ENCODE results near the gene DUSP22. TPM values are rescaled to one million over a fixed set of nuclear protein-coding genes. Genes with fewer than 3 reads are reported as not detected.

DUSP22 gene
- total and polyA plus RNA-seq, 8 donors = 15.6 to 338 (median 34.8) TPM

DNA sequence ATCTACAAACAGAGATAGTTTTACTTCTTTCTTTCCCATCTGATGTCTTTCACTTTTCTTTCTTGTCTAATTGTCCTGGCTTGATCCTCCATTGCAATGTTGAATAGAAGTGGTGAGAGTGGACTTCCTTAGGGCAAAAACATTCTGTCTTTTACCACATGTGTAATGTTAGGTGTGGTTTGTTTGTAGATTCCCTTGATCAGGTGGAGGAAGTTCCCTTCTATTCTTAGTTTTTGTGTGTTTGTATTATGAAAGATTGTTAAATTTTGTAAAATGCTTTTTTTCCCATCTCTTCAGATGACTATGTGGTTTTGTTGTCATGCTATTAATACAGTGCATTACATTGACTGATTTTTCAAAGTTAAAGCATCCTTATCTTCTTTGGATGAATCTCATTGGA, 41.6 kb upstream of the DUSP22 start:
- no peak overlapping the region for H3K27ac ChIP-seq
- H3K27me3 ChIP-seq = no peaks in the 10 kb centered on the region
- no peaks in the 10 kb centered on the region for H3K36me3 ChIP-seq
- intact Hi-C loops (cut with DNase I; ENCODE audit: low total_unique reads) = no loop called here
- no peaks in the 10 kb centered on the region for H3K4me1 ChIP-seq
- no peak for TF ChIP-seq POLR2A (IDR thresholded peaks at IDR 0.05)
- TF ChIP-seq EP300 (IDR thresholded peaks at IDR 0.05) = no peak
- no peak overlapping the region for H3K4me3 ChIP-seq
- H3K9me3 ChIP-seq = no peaks in the 10 kb centered on the region
- no peak for DNase-seq

DNA sequence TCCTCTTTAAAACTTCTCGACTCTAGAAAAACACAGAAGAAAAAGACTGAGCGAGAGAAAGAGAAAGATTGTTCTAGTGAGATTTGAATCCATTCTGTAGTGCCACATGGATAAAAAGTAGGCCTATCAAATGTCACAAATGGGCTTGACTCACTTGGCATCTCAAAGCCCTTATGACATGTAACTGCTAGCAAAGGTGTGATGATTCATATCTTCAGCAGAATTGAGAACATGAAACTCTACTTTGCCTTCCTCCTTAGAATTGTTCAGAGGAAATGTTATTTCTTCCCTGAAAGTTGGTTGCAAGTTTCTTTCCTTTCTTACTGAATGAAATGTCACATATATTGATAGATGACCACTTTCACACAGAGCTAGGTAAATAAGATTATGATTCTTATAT, 40.4 kb upstream of the DUSP22 start:
- no peak for DNase-seq
- 76 to 81% (median 77%) methylated on average over 2 of the region's 2 CpGs for WGBS, 5 donors
- TF ChIP-seq, protein P1, sequence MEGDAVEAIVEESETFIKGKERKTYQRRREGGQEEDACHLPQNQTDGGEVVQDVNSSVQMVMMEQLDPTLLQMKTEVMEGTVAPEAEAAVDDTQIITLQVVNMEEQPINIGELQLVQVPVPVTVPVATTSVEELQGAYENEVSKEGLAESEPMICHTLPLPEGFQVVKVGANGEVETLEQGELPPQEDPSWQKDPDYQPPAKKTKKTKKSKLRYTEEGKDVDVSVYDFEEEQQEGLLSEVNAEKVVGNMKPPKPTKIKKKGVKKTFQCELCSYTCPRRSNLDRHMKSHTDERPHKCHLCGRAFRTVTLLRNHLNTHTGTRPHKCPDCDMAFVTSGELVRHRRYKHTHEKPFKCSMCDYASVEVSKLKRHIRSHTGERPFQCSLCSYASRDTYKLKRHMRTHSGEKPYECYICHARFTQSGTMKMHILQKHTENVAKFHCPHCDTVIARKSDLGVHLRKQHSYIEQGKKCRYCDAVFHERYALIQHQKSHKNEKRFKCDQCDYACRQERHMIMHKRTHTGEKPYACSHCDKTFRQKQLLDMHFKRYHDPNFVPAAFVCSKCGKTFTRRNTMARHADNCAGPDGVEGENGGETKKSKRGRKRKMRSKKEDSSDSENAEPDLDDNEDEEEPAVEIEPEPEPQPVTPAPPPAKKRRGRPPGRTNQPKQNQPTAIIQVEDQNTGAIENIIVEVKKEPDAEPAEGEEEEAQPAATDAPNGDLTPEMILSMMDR (IDR thresholded peaks at IDR 0.05) = no peak

DNA sequence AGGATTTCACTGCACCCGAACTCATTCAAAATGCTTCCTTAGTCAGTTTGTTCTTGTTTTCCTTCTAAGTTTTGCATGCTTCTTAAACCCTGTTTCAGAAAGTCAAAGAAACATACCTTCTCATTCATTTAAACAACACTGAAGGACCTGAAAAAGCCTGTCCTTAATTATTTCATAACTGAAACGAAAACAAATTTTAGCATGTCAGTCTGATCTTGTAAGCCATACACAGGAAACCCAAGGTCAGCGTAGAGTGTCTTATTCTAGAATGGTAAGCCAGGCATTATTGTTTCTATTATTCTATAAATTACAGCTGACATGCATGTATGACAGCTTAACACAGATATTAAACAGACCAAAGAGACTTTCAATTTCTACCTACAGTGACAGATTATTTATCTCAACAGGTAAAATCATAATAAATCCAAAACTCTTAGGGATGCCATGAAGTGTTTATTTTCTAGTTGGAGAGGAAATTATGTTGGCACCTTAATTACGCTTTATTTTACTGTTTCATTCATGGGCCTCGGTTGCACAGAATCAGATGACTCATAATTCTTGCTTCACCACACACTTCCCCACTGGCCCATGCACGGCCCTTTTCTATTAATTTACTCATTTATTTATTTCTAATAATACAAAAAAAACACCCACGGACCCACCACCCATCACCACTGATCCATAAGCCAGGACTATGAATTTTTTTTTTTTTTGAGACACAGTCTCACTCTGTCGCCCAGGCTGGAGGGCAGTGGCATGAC, 39.3 kb upstream of the DUSP22 start:
- intact Hi-C loops (cut with DNase I; ENCODE audit: low total_unique reads) = no loop called here
- 56 to 71% (median 68%) methylated on average over 8 of the region's 8 CpGs for WGBS, 5 donors
- Histone ChIP-seq H3K27ac (no peak overlapping the region), H3K36me3 (no peaks in the 10 kb centered on the region), H3K4me1 (no peaks in the 10 kb centered on the region), H3K27me3 (no peaks in the 10 kb centered on the region), H3K9me3 (no peaks in the 10 kb centered on the region), H3K4me3 (no peak overlapping the region)
- no peak for DNase-seq
- TF ChIP-seq POLR2A (IDR thresholded peaks at IDR 0.05) (no peak), EP300 (IDR thresholded peaks at IDR 0.05) (no peak), POLR2AphosphoS5 (IDR thresholded peaks at IDR 0.05) (no peak)

More for the DNA sequence above, 40.4 kb upstream of the DUSP22 start:
- H3K4me3 ChIP-seq = no peak overlapping the region
- H3K27ac ChIP-seq = no peak overlapping the region
- H3K27me3 ChIP-seq = no peaks in the 10 kb centered on the region
- no peaks in the 10 kb centered on the region for H3K36me3 ChIP-seq
- no peaks in the 10 kb centered on the region for H3K4me1 ChIP-seq
- intact Hi-C loops (cut with DNase I; ENCODE audit: low total_unique reads) = no loop called here
- H3K9me3 ChIP-seq = no peaks in the 10 kb centered on the region

GRCh38 chr6:254016-254415, 38.3 kb upstream of the DUSP22 start:
- Histone ChIP-seq H3K27ac (no peak overlapping the region), H3K4me1 (no peaks in the 10 kb centered on the region), H3K9me3 (peaks cover 0 to 4% (median under 1%) of the 10 kb centered on the region in 4 donors), H3K27me3 (no peaks in the 10 kb centered on the region), H3K36me3 (no peaks in the 10 kb centered on the region), H3K4me3 (no peak overlapping the region)
- DNase-seq = no peak
- intact Hi-C loops (cut with DNase I; ENCODE audit: low total_unique reads) = no loop called here
- TF ChIP-seq EP300 (IDR thresholded peaks at IDR 0.05) = no peak
- no peak for TF ChIP-seq POLR2A (IDR thresholded peaks at IDR 0.05)
- 82 to 88% (median 86%) methylated on average over 8 of the region's 8 CpGs for WGBS, 5 donors

- Histone ChIP-seq H3K4me1 (no peaks in the 10 kb centered on the region), H3K9me3 (peaks cover 0 to 6% (median 1%) of the 10 kb centered on the region in 4 donors), H3K4me3 (no peak overlapping the region), H3K27ac (no peak overlapping the region), H3K36me3 (no peaks in the 10 kb centered on the region), H3K27me3 (no peaks in the 10 kb centered on the region)
- intact Hi-C loops (cut with DNase I; ENCODE audit: low total_unique reads) = no loop called here
- 74 to 89% (median 89%) methylated on average over 9 of the region's 9 CpGs for WGBS, 5 donors
- no peak for DNase-seq
- TF ChIP-seq POLR2AphosphoS5 (IDR thresholded peaks at IDR 0.05) (no peak), POLR2A (IDR thresholded peaks at IDR 0.05) (no peak), EP300 (IDR thresholded peaks at IDR 0.05) (no peak)
- TF ChIP-seq, protein P1 (IDR thresholded peaks at IDR 0.05) = no peak
Observed at GRCh38 chr6:255041-255750, 37.1 kb upstream of the DUSP22 start.

GRCh38 chr6:255751-256083, 36.6 kb upstream of the DUSP22 start:
- DNase-seq = no peak
- Histone ChIP-seq H3K4me1 (no peaks in the 10 kb centered on the region), H3K27me3 (no peaks in the 10 kb centered on the region), H3K4me3 (no peak overlapping the region), H3K36me3 (no peaks in the 10 kb centered on the region), H3K27ac (no peak overlapping the region), H3K9me3 (peaks cover 0 to 6% (median 1%) of the 10 kb centered on the region in 4 donors)
- 82 to 91% (median 89%) methylated on average over 8 of the region's 8 CpGs for WGBS, 5 donors
- intact Hi-C loops (cut with DNase I; ENCODE audit: low total_unique reads) = no loop called here
- TF ChIP-seq POLR2A (IDR thresholded peaks at IDR 0.05) (no peak), POLR2AphosphoS5 (IDR thresholded peaks at IDR 0.05) (no peak), EP300 (IDR thresholded peaks at IDR 0.05) (no peak)
- TF ChIP-seq, protein P1 (IDR thresholded peaks at IDR 0.05) = no peak

Data from stomach (tissue), 9 donors.